Measurements from ENCODE around the gene TYSND1. TPM values are rescaled to one million over a fixed set of nuclear protein-coding genes. Genes with fewer than 3 reads are reported as not detected.

TYSND1 gene
- total RNA-seq, 2 experiments from 2014 or later, result 12.5 to 13.0 TPM

DNA sequence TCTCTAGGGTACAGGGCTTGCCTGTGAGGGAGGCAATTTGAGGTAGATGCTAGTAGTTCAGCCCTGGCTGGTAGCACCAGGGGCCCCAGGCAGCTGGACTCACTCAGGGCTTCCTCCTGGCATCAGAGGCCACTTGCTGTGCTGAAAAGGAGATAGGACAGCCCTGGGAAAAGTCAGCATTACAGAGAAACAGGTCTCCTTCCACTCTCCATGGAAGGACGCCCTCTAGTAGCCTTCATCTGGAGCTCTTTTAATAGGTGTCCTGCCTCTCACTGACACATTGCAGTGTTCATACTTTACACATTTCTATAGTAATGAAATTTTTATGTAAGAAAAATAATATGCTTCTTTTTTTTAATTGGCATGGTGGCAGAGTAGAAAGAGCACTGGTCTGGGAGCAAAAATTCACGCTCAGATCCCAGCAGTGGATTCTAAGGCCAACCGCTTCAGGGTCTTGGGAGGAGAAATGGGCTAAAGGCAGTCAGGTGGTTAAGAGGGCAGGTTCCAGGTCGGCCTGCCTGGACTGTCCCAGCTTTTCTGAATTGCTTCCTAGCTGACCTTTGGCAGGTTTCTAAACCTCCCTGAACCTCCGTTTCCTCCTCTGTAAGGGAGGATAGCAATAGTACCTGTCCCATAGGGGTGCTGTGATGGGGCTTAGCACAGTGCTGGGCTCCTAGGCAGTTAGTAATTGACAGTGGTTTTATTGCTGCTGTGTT is 49.6 kb downstream of the TYSND1 start:
- Mint-ChIP-seq H3K36me3 (ENCODE audit: low read depth) (peaks cover 12% of the 10 kb centered on the region), H3K4me1 (ENCODE audit: low read depth) (peaks cover 29% of the 10 kb centered on the region)
- CTCF ChIA-PET, result interaction anchor here (1.0 to 6.1 kb wide), 4 partner anchors 10 to 50 kb away, joined by 3 to 46 read pairs (median 16); partner anchors contain the start of gene TYSND1

DNA sequence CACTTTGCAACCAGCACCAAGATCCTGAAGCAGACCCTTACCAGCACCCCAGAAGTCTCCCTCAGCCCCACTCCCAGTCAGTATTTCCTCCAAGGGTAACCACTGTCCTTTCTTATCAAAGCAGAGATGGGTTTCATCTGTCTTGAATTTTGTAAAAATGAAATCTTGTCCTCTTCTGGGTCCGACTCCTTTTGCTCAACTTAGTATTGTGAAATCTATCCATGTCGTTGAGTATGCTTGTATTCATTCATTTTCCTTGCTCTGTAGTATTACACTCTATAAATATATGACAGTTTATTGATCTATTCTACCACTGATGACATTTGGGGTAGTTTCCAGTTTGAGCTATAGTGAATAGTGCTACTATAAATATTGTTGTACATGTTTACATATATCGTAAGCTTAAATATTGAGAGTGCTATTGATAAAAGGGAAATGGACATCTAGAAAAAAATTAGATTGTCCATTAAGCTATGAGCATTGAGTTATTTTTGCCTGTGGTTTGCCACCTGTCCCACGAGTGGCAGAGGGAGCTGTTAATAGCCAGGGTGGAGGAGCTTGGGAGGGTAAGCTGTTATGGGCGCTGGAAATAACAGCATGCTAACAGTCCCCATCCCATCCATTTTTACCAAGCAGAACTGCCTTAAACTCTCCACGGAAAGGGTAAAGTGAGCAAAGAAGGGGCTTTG is 50.3 kb downstream of the TYSND1 start:
- H3K27me3 Mint-ChIP-seq (ENCODE audit: low read depth), result no peaks in the 10 kb centered on the region
- CTCF ChIA-PET, result interaction anchor here (1.0 to 6.1 kb wide), 4 partner anchors 11 to 177 kb away, joined by 3 to 46 read pairs (median 6); partner anchors contain the start of gene TYSND1
- DNase-seq, result no peak
- H3K9me3 Mint-ChIP-seq, result no peaks in the 10 kb centered on the region
- peaks cover 9% of the 10 kb centered on the region for H3K36me3 Mint-ChIP-seq (ENCODE audit: low read depth)
- no peak overlapping the region for H3K27ac Mint-ChIP-seq
- H3K4me3 Mint-ChIP-seq, result no peak overlapping the region
- intact Hi-C loops (cut with micrococcal nuclease), result no loop called here
- H3K4me1 Mint-ChIP-seq (ENCODE audit: low read depth), result peaks cover 32% of the 10 kb centered on the region

More for the DNA sequence above, 49.6 kb downstream of the TYSND1 start:
- Mint-ChIP-seq H3K27me3 (ENCODE audit: low read depth) (no peaks in the 10 kb centered on the region), H3K4me3 (no peak overlapping the region), H3K27ac (no peak overlapping the region), H3K9me3 (no peaks in the 10 kb centered on the region)
- intact Hi-C loops (cut with micrococcal nuclease), result no loop called here
- DNase-seq, result no peak

DNA sequence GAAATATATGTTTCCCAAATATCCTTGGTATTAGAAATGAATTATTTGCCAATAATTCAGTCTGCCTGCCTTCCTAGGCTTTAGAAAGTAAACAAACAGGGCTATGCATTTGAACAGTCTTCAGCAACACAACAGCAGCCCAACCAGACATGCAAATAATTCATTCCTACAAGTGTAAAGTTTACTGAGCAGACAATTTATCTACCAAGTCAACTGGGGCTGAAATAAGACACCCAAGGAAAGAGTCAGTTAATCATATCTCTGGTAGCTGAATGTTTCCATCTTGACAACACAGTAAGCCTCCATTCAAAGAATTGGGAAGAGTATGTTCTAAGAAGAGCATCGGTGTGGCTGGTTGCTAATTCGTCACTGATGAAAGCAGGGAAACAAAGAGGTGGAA is 52.2 kb downstream of the TYSND1 start:
- no peaks in the 10 kb centered on the region for H3K9me3 Mint-ChIP-seq
- H3K36me3 Mint-ChIP-seq (ENCODE audit: low read depth), result peaks cover 4% of the 10 kb centered on the region
- intact Hi-C loops (cut with micrococcal nuclease), result loop anchor here (5.0 kb wide), 2 partner anchors 178 to 268 kb away; no protein-coding TSS in a partner anchor
- H3K27ac Mint-ChIP-seq, result no peak overlapping the region
- no peaks in the 10 kb centered on the region for H3K27me3 Mint-ChIP-seq (ENCODE audit: low read depth)
- H3K4me3 Mint-ChIP-seq, result no peak overlapping the region
- peaks cover 32% of the 10 kb centered on the region for H3K4me1 Mint-ChIP-seq (ENCODE audit: low read depth)
- no peak for DNase-seq
- CTCF ChIA-PET, result interaction anchor here (0.6 to 6.1 kb wide), 9 partner anchors 9 to 270 kb away, joined by 3 to 46 read pairs (median 6); partner anchors contain the start of gene TYSND1

DNA sequence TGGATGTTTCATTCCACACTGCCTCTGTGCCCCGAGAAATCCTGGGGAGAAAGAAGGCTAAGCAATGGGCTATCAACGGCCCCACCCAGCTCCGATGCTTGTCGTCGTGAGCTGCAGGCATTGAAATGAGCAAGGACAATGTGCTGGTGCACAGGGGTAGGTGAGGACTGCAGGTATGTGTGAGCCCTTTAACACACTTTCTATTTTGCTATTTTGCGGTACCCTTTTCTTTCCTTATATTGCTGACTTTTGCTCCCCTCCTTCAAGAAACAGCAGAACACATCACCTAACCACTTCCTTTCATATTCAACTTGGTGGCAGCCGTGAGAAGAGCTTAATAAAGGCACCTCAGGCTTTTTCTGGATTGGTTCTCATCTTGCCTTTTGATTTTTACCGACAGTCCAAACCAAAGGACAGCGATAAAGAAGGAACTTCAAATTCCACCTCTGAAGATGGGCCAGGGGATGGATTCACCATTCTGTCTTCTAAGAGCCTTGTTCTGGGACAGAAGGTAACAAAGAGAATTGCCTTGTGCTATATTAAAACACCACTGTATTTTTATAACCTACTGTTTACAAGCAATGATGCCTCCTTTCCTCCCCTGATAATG is 53.1 kb downstream of the TYSND1 start:
- peak; percentile 52 for DNase-seq
- H3K9me3 Mint-ChIP-seq, result no peaks in the 10 kb centered on the region
- CTCF ChIA-PET, result interaction anchor here (0.7 to 6.1 kb wide), 7 partner anchors 8 to 500 kb away, joined by 3 to 46 read pairs (median 4); partner anchors contain the start of gene TYSND1
- H3K27me3 Mint-ChIP-seq (ENCODE audit: low read depth), result no peaks in the 10 kb centered on the region
- peak overlapping the region; percentile 74 for H3K4me3 Mint-ChIP-seq
- H3K4me1 Mint-ChIP-seq (ENCODE audit: low read depth), result peaks cover 32% of the 10 kb centered on the region
- intact Hi-C loops (cut with micrococcal nuclease), result loop anchor here (2.0 to 5.0 kb wide), 4 partner anchors 69 to 269 kb away; partner anchors contain the start of gene SAR1A
- H3K36me3 Mint-ChIP-seq (ENCODE audit: low read depth), result peaks cover 3% of the 10 kb centered on the region
- peak overlapping the region; percentile 73 for H3K27ac Mint-ChIP-seq

DNA sequence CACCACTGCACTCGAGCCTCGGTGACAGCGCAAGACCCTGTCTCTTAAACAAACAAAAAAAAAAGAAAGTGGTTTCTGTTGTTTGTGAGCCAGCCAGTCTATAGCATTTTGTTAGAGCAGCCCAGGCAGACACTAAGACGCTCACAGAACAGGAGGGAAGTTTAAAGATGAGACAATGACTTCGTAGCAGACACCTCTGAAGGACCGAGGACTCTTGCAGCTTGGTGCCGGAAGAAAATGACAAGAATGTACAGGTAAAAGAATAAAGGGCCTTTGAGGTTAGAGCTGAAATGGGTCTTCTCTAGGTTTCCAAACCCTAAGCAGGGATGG is 54.1 kb downstream of the TYSND1 start:
- Mint-ChIP-seq H3K27me3 (ENCODE audit: low read depth) (no peaks in the 10 kb centered on the region), H3K27ac (peak overlapping the region; percentile 85), H3K4me1 (ENCODE audit: low read depth) (peaks cover 32% of the 10 kb centered on the region), H3K36me3 (ENCODE audit: low read depth) (peaks cover 3% of the 10 kb centered on the region), H3K4me3 (peak overlapping the region; percentile 74), H3K9me3 (no peaks in the 10 kb centered on the region)
- intact Hi-C loops (cut with micrococcal nuclease), result loop anchor here (1.0 to 5.0 kb wide), 5 partner anchors 54 to 270 kb away; partner anchors contain the start of genes SAR1A and TYSND1
- no peak for DNase-seq
- CTCF ChIA-PET, result interaction anchor here (0.6 to 6.1 kb wide), 5 partner anchors 7 to 366 kb away, joined by 3 to 46 read pairs (median 7); partner anchors contain the start of gene TYSND1

DNA sequence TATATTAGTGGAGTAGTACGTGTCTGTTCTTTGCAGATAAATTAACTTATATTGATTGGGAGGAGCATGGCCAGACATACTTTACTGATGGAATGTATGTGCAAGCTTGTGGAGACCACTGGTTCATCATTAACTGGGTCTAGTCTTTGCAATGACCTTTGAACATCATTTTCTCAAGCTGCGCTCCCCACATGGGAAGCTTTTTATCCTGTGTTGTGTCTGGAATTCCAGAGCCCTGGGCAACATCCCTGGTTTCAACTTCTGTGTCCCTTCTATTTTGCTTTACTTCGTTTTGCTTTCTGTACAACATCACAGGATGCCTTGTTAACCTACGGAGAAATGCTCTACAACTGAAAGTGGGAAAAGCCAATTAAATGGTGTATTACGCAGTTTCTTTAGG is 55.5 kb downstream of the TYSND1 start:
- Mint-ChIP-seq H3K27ac (no peak overlapping the region), H3K4me3 (no peak overlapping the region), H3K36me3 (ENCODE audit: low read depth) (peaks cover 3% of the 10 kb centered on the region)

DNA sequence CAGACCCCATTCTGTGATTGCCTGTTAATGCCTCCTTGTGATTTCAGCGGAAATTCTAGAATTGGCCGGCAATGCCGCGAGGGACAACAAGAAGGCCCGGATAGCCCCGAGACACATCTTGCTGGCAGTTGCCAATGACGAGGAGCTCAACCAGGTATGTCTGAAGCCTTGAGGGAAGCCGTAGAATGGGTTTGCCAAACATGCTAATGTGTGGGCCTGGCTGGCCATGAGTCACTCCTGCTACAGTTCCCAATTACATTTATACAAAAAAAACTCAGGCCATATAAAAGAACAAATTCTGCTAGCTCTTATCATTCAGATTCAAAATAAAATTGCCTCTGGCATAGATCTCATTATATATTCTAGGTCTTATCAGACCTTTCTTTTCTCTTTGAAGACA is 56.5 kb downstream of the TYSND1 start:
- Mint-ChIP-seq H3K27me3 (ENCODE audit: low read depth) (no peaks in the 10 kb centered on the region), H3K9me3 (no peaks in the 10 kb centered on the region), H3K4me3 (no peak overlapping the region), H3K36me3 (ENCODE audit: low read depth) (peaks cover 1% of the 10 kb centered on the region), H3K27ac (no peak overlapping the region), H3K4me1 (ENCODE audit: low read depth) (peaks cover 26% of the 10 kb centered on the region)
- CTCF ChIA-PET, result interaction anchor here (1.0 kb wide), 1 partner anchor 28 kb away, joined by 3 read pairs; no protein-coding TSS in a partner anchor
- intact Hi-C loops (cut with micrococcal nuclease), result loop anchor here (5.0 kb wide), 2 partner anchors 182 to 272 kb away; no protein-coding TSS in a partner anchor
- DNase-seq, result no peak

More for the DNA sequence above, 55.5 kb downstream of the TYSND1 start:
- Mint-ChIP-seq H3K9me3 (no peaks in the 10 kb centered on the region), H3K4me1 (ENCODE audit: low read depth) (peaks cover 30% of the 10 kb centered on the region), H3K27me3 (ENCODE audit: low read depth) (no peaks in the 10 kb centered on the region)
- no peak for DNase-seq
- intact Hi-C loops (cut with micrococcal nuclease), result loop anchor here (5.0 kb wide), 2 partner anchors 181 to 271 kb away; no protein-coding TSS in a partner anchor
- CTCF ChIA-PET, result interaction anchor here (6.1 kb wide), 1 partner anchor 25 kb away, joined by 46 read pairs; no protein-coding TSS in a partner anchor

DNA sequence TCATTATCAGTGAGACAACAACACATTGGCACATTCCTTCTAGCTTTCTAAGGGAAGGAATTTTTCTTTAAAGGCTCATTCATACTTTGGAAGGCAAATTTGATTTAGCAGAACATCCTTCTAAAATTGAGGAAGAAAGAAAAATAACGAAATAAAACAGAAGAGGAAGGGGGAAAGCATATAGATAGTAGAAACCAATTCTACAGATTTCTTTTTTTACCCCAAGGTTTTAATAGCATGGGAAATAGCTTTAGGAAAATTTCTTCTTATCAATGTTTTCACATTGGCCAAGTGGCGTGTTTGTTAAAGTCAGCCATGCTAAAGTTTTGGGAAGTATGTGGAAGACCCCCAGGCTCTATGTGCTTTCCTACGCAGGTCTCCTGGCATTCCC is 58.2 kb downstream of the TYSND1 start:
- CTCF ChIA-PET, result interaction anchor here (0.6 kb wide), 1 partner anchor 9 kb away, joined by 3 read pairs; no protein-coding TSS in a partner anchor
- no peak overlapping the region for H3K4me3 Mint-ChIP-seq

More for the DNA sequence above, 58.2 kb downstream of the TYSND1 start:
- Mint-ChIP-seq H3K27ac (no peak overlapping the region), H3K36me3 (ENCODE audit: low read depth) (no peaks in the 10 kb centered on the region), H3K27me3 (ENCODE audit: low read depth) (no peaks in the 10 kb centered on the region), H3K4me1 (ENCODE audit: low read depth) (peaks cover 13% of the 10 kb centered on the region), H3K9me3 (no peaks in the 10 kb centered on the region)
- no peak for DNase-seq
- intact Hi-C loops (cut with micrococcal nuclease), result no loop called here

Other genes with a start within 250 kb of the TYSND1 start
- 1 to 10 TPM; 2.7 to 3.2 TPM for gene MACROH2A2, start 93.9 kb downstream of the TYSND1 start, total RNA-seq
- 1 to 10 TPM; 3.0 to 3.3 TPM for gene AIFM2, start 13.9 kb downstream of the TYSND1 start, total RNA-seq
- gene SAR1A, start 23.8 kb upstream of the TYSND1 start, total RNA-seq, result 100 to 1,000 TPM; 101 to 109 TPM
- gene PPA1, start 86.7 kb upstream of the TYSND1 start, total RNA-seq, result 100 to 1,000 TPM; 392 to 408 TPM
- gene NPFFR1, start 137.3 kb upstream of the TYSND1 start, total RNA-seq, result not detected
- 10 to 100 TPM in 1 of 2 experiments, 1 to 10 TPM in 1; 8.6 to 10.7 TPM for gene LRRC20, start 235.9 kb upstream of the TYSND1 start, total RNA-seq

Measured in activated naive CD4-positive, alpha-beta T cell treated with anti-CD3 and anti-CD28 coated beads for 36 hours (primary cell).